ENCODE measurements around the gene RGL3.

The RGL3 gene

GRCh38 chr19:11361037-11361770, 57.9 kb downstream of the RGL3 start:
- no peaks in the 10 kb centered on the region for H3K9me3 ChIP-seq (replicated peaks in 1 of 2; ENCODE audit: control insufficient read depth in 2 of 2, insufficient read depth in 1 of 2, low read depth in 1 of 2, low read length in 2 of 2)
- H2AFZ ChIP-seq (ENCODE audit: low read length), result no peak overlapping the region
- peak overlapping the region; percentile 82 for H3K18ac ChIP-seq (ENCODE audit: low read length)
- peak overlapping the region; percentile 29 for H3K23ac ChIP-seq (ENCODE audit: low read depth, low read length, poor library complexity)
- peak overlapping the region; percentile 24 for H2BK120ac ChIP-seq (ENCODE audit: low read depth, low read length)
- H3K4me2 ChIP-seq (ENCODE audit: insufficient read depth, low read length, poor library complexity, severe bottlenecking), result peak overlapping the region; percentile 56
- no peak overlapping the region for H4K8ac ChIP-seq (ENCODE audit: low read depth, low read length)
- H2AK5ac ChIP-seq (ENCODE audit: low read depth, low read length), result peak overlapping the region; percentile 21
- peak overlapping the region; percentile 86 for H3K9ac ChIP-seq (ENCODE audit: low read depth, low read length, poor library complexity)
- peaks cover 0 to 15% (median 0%) of the 10 kb centered on the region in 3 experiments for H3K27me3 ChIP-seq (ENCODE audit: control insufficient read depth in 3 of 3, insufficient read depth in 3 of 3, low read depth in 1 of 3, low read length in 3 of 3)
- no peak overlapping the region for H3K4ac ChIP-seq (ENCODE audit: low read length)
- H3K27ac ChIP-seq (replicated peaks; ENCODE audit: low read length), result no peak overlapping the region
- H3K36me3 ChIP-seq (replicated peaks in 1 of 2; ENCODE audit: control insufficient read depth in 2 of 2, insufficient read depth in 2 of 2, low read length in 2 of 2), result peaks cover 0 to 2% of the 10 kb centered on the region in 2 donors
- H3K4me3 ChIP-seq (ENCODE audit: low read length in 2 of 2), result peak overlapping the region in 1 of 2 donors; percentile 72
- H2BK5ac ChIP-seq (ENCODE audit: low read length), result peak overlapping the region; percentile 22
- no peaks in the 10 kb centered on the region for H3K79me1 ChIP-seq (ENCODE audit: low read depth, low read length)
- H3K4me1 ChIP-seq (ENCODE audit: control insufficient read depth in 2 of 2, insufficient read depth in 1 of 2, low read depth in 1 of 2, low read length in 2 of 2), result peaks cover 0 to 9% of the 10 kb centered on the region in 2 donors
- WGBS, 2 donors (ENCODE audit: extremely low coverage in 2 of 2, insufficient read length in 2 of 2, insufficient replicate concordance in 1 of 2), result no CpG with 5 or more reads among the region's 43 CpGs
- H2BK12ac ChIP-seq (ENCODE audit: low read length), result peak overlapping the region; percentile 24
- DNase-seq (ENCODE audit: low spot score), result peak; percentile 86
- peak overlapping the region; percentile 90 for H3K14ac ChIP-seq (ENCODE audit: low read length)
- no peak overlapping the region for H4K91ac ChIP-seq (ENCODE audit: low read depth, low read length, poor library complexity)
- peak overlapping the region; percentile 45 for H2BK15ac ChIP-seq (ENCODE audit: low read length)

- Histone ChIP-seq H3K4me3 (ENCODE audit: low read length in 2 of 2) (no peak overlapping the region), H3K36me3 (replicated peaks in 1 of 2; ENCODE audit: control insufficient read depth in 2 of 2, insufficient read depth in 2 of 2, low read length in 2 of 2) (no peaks in the 10 kb centered on the region), H4K91ac (ENCODE audit: low read depth, low read length, poor library complexity) (no peak overlapping the region), H3K4me2 (ENCODE audit: insufficient read depth, low read length, poor library complexity, severe bottlenecking) (peak overlapping the region; percentile 0), H2BK5ac (ENCODE audit: low read length) (peak overlapping the region; percentile 71), H3K4me1 (ENCODE audit: control insufficient read depth in 2 of 2, insufficient read depth in 1 of 2, low read depth in 1 of 2, low read length in 2 of 2) (peaks cover 4 to 14% of the 10 kb centered on the region in 2 donors), H3K9ac (ENCODE audit: low read depth, low read length, poor library complexity) (no peak overlapping the region), H3K79me1 (ENCODE audit: low read depth, low read length) (no peaks in the 10 kb centered on the region), H2BK12ac (ENCODE audit: low read length) (no peak overlapping the region), H2BK15ac (ENCODE audit: low read length) (peak overlapping the region; percentile 6), H3K14ac (ENCODE audit: low read length) (peak overlapping the region; percentile 47), H2BK120ac (ENCODE audit: low read depth, low read length) (no peak overlapping the region), H3K27ac (replicated peaks; ENCODE audit: low read length) (no peak overlapping the region), H3K23ac (ENCODE audit: low read depth, low read length, poor library complexity) (peak overlapping the region; percentile 60), H4K8ac (ENCODE audit: low read depth, low read length) (no peak overlapping the region), H2AK5ac (ENCODE audit: low read depth, low read length) (peak overlapping the region; percentile 61), H3K27me3 (ENCODE audit: control insufficient read depth in 3 of 3, insufficient read depth in 3 of 3, low read depth in 1 of 3, low read length in 3 of 3) (peaks cover 0 to 18% (median 0%) of the 10 kb centered on the region in 3 experiments), H3K4ac (ENCODE audit: low read length) (no peak overlapping the region), H3K9me3 (replicated peaks in 1 of 2; ENCODE audit: control insufficient read depth in 2 of 2, insufficient read depth in 1 of 2, low read depth in 1 of 2, low read length in 2 of 2) (no peaks in the 10 kb centered on the region), H2AFZ (ENCODE audit: low read length) (no peak overlapping the region), H3K18ac (ENCODE audit: low read length) (peak overlapping the region; percentile 72)
- no CpG with 5 or more reads among the region's 11 CpGs for WGBS, 2 donors (ENCODE audit: extremely low coverage in 2 of 2, insufficient read length in 2 of 2, insufficient replicate concordance in 1 of 2)
- no peak for DNase-seq (ENCODE audit: low spot score)
Measured at GRCh38 chr19:11359421-11359820, 59.7 kb downstream of the RGL3 start.

GRCh38 chr19:11356676-11357550, 62.2 kb downstream of the RGL3 start:
- peak overlapping the region; percentile 81 for H3K23ac ChIP-seq (ENCODE audit: low read depth, low read length, poor library complexity)
- peaks cover 0 to 16% (median 0%) of the 10 kb centered on the region in 3 experiments for H3K27me3 ChIP-seq (ENCODE audit: control insufficient read depth in 3 of 3, insufficient read depth in 3 of 3, low read depth in 1 of 3, low read length in 3 of 3)
- no peak overlapping the region for H2AFZ ChIP-seq (ENCODE audit: low read length)
- peak overlapping the region; percentile 84 for H2AK5ac ChIP-seq (ENCODE audit: low read depth, low read length)
- no peaks in the 10 kb centered on the region for H3K79me1 ChIP-seq (ENCODE audit: low read depth, low read length)
- no peak overlapping the region for H4K8ac ChIP-seq (ENCODE audit: low read depth, low read length)
- DNase-seq (ENCODE audit: low spot score), result no peak
- H3K9ac ChIP-seq (ENCODE audit: low read depth, low read length, poor library complexity), result peak overlapping the region; percentile 12
- H3K36me3 ChIP-seq (replicated peaks in 1 of 2; ENCODE audit: control insufficient read depth in 2 of 2, insufficient read depth in 2 of 2, low read length in 2 of 2), result no peaks in the 10 kb centered on the region
- no peak overlapping the region for H3K18ac ChIP-seq (ENCODE audit: low read length)
- no peaks in the 10 kb centered on the region for H3K9me3 ChIP-seq (replicated peaks in 1 of 2; ENCODE audit: control insufficient read depth in 2 of 2, insufficient read depth in 1 of 2, low read depth in 1 of 2, low read length in 2 of 2)
- no CpG with 5 or more reads among the region's 11 CpGs for WGBS, 2 donors (ENCODE audit: extremely low coverage in 2 of 2, insufficient read length in 2 of 2, insufficient replicate concordance in 1 of 2)
- H3K14ac ChIP-seq (ENCODE audit: low read length), result peak overlapping the region; percentile 63
- no peak overlapping the region for H2BK15ac ChIP-seq (ENCODE audit: low read length)
- H3K4me1 ChIP-seq (ENCODE audit: control insufficient read depth in 2 of 2, insufficient read depth in 1 of 2, low read depth in 1 of 2, low read length in 2 of 2), result peaks cover 5 to 12% of the 10 kb centered on the region in 2 donors
- no peak overlapping the region for H3K4me3 ChIP-seq (ENCODE audit: low read length in 2 of 2)
- no peak overlapping the region for H3K4me2 ChIP-seq (ENCODE audit: insufficient read depth, low read length, poor library complexity, severe bottlenecking)
- no peak overlapping the region for H3K27ac ChIP-seq (replicated peaks; ENCODE audit: low read length)
- H2BK5ac ChIP-seq (ENCODE audit: low read length), result no peak overlapping the region
- H3K4ac ChIP-seq (ENCODE audit: low read length), result peak overlapping the region; percentile 20
- no peak overlapping the region for H2BK120ac ChIP-seq (ENCODE audit: low read depth, low read length)
- no peak overlapping the region for H4K91ac ChIP-seq (ENCODE audit: low read depth, low read length, poor library complexity)
- H2BK12ac ChIP-seq (ENCODE audit: low read length), result no peak overlapping the region

- H2BK5ac ChIP-seq (ENCODE audit: low read length), result no peak overlapping the region
- H2BK15ac ChIP-seq (ENCODE audit: low read length), result no peak overlapping the region
- no peak overlapping the region for H2AFZ ChIP-seq (ENCODE audit: low read length)
- no peak overlapping the region for H2BK12ac ChIP-seq (ENCODE audit: low read length)
- peaks cover 0 to 14% (median 0%) of the 10 kb centered on the region in 3 experiments for H3K27me3 ChIP-seq (ENCODE audit: control insufficient read depth in 3 of 3, insufficient read depth in 3 of 3, low read depth in 1 of 3, low read length in 3 of 3)
- no peak overlapping the region for H3K27ac ChIP-seq (replicated peaks; ENCODE audit: low read length)
- peaks cover 8 to 10% of the 10 kb centered on the region in 2 donors for H3K4me1 ChIP-seq (ENCODE audit: control insufficient read depth in 2 of 2, insufficient read depth in 1 of 2, low read depth in 1 of 2, low read length in 2 of 2)
- no peak overlapping the region for H4K91ac ChIP-seq (ENCODE audit: low read depth, low read length, poor library complexity)
- no peaks in the 10 kb centered on the region for H3K36me3 ChIP-seq (replicated peaks in 1 of 2; ENCODE audit: control insufficient read depth in 2 of 2, insufficient read depth in 2 of 2, low read length in 2 of 2)
- H3K23ac ChIP-seq (ENCODE audit: low read depth, low read length, poor library complexity), result peak overlapping the region; percentile 20
- peak overlapping the region; percentile 85 for H3K9ac ChIP-seq (ENCODE audit: low read depth, low read length, poor library complexity)
- H2AK5ac ChIP-seq (ENCODE audit: low read depth, low read length), result no peak overlapping the region
- H3K4ac ChIP-seq (ENCODE audit: low read length), result no peak overlapping the region
- H3K79me1 ChIP-seq (ENCODE audit: low read depth, low read length), result no peaks in the 10 kb centered on the region
- H3K18ac ChIP-seq (ENCODE audit: low read length), result peak overlapping the region; percentile 3
- no peaks in the 10 kb centered on the region for H3K9me3 ChIP-seq (replicated peaks in 1 of 2; ENCODE audit: control insufficient read depth in 2 of 2, insufficient read depth in 1 of 2, low read depth in 1 of 2, low read length in 2 of 2)
- no peak for DNase-seq (ENCODE audit: low spot score)
- peak overlapping the region; percentile 1 for H3K14ac ChIP-seq (ENCODE audit: low read length)
- H2BK120ac ChIP-seq (ENCODE audit: low read depth, low read length), result no peak overlapping the region
- no peak overlapping the region for H4K8ac ChIP-seq (ENCODE audit: low read depth, low read length)
- no CpG with 5 or more reads among the region's 6 CpGs for WGBS, 2 donors (ENCODE audit: extremely low coverage in 2 of 2, insufficient read length in 2 of 2, insufficient replicate concordance in 1 of 2)
- peak overlapping the region; percentile 80 for H3K4me2 ChIP-seq (ENCODE audit: insufficient read depth, low read length, poor library complexity, severe bottlenecking)
- peak overlapping the region; percentile 44 to 73 for H3K4me3 ChIP-seq (ENCODE audit: low read length in 2 of 2)
Measured at GRCh38 chr19:11356074-11356397, 63.1 kb downstream of the RGL3 start.

All from neuronal stem cell (in vitro differentiated cells).